Mucosa of rectum (tissue), 2 donors: ENCODE data around the gene RNF167.

ENCODE experiments used
- H3K27ac ChIP-seq, 2 donors: one replicate each; pipeline ENCODE4 v1.7.0; 2013; ENCODE audit warnings: inconsistent platforms in 2 of 2, low read depth in 2 of 2, low read length in 2 of 2
- H3K27me3 ChIP-seq, 2 donors: one replicate each; pipeline ENCODE4 v1.7.0; 2013; ENCODE audit warnings: low read length in 2 of 2; ENCODE audit not compliant: control insufficient read depth in 2 of 2, insufficient read depth in 2 of 2
- H3K36me3 ChIP-seq, 2 donors: one replicate each; pipeline ENCODE4 v1.7.0; 2013; ENCODE audit warnings: low read length in 2 of 2; ENCODE audit not compliant: control insufficient read depth in 2 of 2, insufficient read depth in 2 of 2
- H3K4me1 ChIP-seq, 2 donors: one replicate each; pipeline ENCODE4 v1.7.0; 2013; ENCODE audit warnings: low read length in 2 of 2, mild to moderate bottlenecking in 1 of 2; ENCODE audit not compliant: control insufficient read depth in 2 of 2, insufficient read depth in 2 of 2
- H3K4me3 ChIP-seq, 2 donors: one replicate each; pipeline ENCODE4 v1.7.0; 2013; ENCODE audit warnings: low read length in 2 of 2
- H3K9ac ChIP-seq, 2 donors: one replicate each; pipeline ENCODE4 v1.7.0; 2013; ENCODE audit warnings: low read length in 2 of 2, low read depth in 1 of 2, mild to moderate bottlenecking in 1 of 2
- H3K9me3 ChIP-seq, 2 donors: one replicate each; pipeline ENCODE4 v1.7.0; 2013; ENCODE audit warnings: low read length in 2 of 2; ENCODE audit not compliant: control insufficient read depth in 2 of 2
- donor health status: healthy.
- donor health status: Normal muscosa, but diverticular disease.

Gene RNF167

DNA sequence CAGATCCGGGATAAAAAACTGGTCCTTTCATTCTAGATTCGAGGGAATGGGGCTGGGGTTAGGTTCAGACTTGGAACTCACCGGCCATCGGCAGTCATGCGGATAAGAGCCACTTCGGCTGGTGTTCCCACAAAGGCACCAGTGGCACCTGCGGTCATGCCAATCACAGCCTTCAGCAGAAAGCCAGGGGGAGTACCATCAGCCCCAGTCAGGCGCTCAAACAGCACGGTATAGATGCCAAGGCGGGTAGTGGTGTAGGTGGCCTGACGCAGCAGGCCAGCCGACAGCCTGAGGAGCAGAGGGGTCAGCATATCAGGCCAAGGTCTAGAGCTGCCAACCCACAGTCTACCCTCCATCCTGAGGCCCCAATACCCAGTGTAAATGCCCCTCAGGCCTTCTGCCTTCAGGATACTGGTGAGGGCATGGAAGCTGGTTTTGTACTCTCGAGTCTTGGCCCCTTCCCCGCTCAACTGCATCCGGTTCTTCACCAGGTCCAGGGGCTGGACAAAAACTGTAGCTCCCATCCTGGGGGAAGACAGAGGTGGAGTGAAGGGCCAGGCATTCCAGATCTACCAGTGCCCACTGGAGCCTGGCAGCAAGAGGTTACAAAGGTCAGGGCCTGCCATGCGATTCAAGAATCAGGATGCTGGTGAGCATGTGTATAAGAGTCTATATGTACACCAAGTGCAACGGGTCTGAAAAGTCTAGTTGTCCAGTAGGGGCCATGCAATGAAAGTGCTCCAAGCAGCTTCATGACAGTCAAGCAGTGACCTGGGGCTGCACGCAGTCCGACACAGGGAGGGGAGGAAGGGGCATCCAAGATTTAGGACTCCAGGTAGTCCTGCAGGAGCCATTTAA is 1.2 kb upstream of the RNF167 start:
- no peaks in the 10 kb centered on the region for H3K27me3 ChIP-seq
- no peaks in the 10 kb centered on the region for H3K9me3 ChIP-seq
- peaks cover 32 to 39% of the 10 kb centered on the region in 2 donors for H3K36me3 ChIP-seq
- H3K4me1 ChIP-seq = peaks cover 31 to 35% of the 10 kb centered on the region in 2 donors
- H3K4me3 ChIP-seq = peak overlapping the region; percentile 79 to 87
- H3K27ac ChIP-seq = peak overlapping the region; percentile 89 to 91
- H3K9ac ChIP-seq = peak overlapping the region; percentile 92 to 99

DNA sequence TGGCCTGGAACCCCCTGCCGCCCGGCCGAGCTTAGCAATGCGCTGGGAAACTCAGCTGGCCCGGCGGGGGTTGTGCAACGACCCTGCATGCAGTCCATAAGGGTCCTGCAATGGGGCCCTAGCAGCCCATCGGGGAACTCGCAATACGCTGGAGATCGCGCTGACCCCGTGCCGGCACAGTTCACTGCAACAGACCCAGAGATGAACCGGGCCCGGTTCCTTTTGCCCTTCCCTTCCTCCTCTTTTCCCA is 597 bp upstream of the RNF167 start:
- Histone ChIP-seq H3K4me3 (peak overlapping the region; percentile 79 to 87), H3K9ac (peak overlapping the region; percentile 92 to 99), H3K27me3 (no peaks in the 10 kb centered on the region), H3K36me3 (peaks cover 36 to 45% of the 10 kb centered on the region in 2 donors), H3K4me1 (peaks cover 29 to 31% of the 10 kb centered on the region in 2 donors), H3K9me3 (no peaks in the 10 kb centered on the region), H3K27ac (peak overlapping the region; percentile 89 to 91)

DNA sequence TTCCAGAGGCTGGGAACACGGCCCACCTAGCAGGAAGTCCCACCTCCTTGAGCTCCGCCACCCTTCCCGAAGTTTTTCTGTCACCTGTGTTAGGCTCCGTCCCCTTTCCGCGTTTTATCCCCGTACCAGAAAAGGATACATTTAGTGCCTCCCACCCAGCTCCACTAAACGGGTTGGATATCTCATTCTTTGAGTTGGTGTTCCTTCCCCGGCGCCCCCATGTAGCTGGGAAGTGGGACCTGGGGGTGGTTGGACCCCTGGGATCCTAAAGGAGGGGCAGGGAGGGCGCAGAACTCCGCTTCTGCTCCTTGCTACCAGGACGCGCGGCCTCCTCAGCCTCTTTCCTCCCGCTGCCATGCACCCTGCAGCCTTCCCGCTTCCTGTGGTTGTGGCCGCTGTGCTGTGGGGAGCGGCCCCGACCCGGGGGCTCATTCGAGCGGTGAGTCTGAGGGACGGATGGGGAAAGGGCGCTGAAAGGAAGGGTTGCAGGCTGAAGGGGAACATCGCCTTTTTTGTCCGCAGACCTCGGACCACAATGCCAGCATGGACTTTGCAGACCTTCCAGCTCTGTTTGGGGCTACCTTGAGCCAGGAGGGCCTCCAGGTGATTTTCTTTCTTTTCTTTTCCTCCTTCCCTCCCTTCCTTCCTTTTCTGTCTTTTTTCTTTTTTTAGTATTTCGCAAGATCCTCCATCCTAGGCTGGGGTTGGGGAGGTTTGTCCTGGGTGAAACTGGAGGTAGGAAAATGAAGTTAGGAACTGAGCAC is 669 bp downstream of the RNF167 start:
- Histone ChIP-seq H3K4me3 (peak overlapping the region; percentile 79 to 87), H3K36me3 (peaks cover 43 to 57% of the 10 kb centered on the region in 2 donors)

DNA sequence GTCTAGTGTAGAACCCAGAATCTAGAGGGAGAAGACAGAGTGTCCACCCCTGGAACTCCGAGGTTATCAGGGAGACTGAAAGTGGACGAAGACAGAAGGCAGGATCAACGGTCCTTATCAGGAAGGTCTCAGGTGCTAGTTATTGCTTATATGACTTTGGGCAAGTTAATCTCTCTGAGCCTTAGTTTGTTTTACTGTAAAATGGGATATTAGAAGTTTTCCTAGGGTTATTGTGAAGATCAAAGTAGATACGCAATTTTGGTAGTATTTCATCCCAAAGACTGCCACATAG is 1.2 kb downstream of the RNF167 start:
- peaks cover 46% of the 10 kb centered on the region in 2 donors for H3K4me1 ChIP-seq

More for the DNA sequence above, 669 bp downstream of the RNF167 start:
- Histone ChIP-seq H3K9ac (peak overlapping the region; percentile 92 to 99), H3K27ac (peak overlapping the region; percentile 89 to 91), H3K27me3 (no peaks in the 10 kb centered on the region), H3K4me1 (peaks cover 41% of the 10 kb centered on the region in 2 donors), H3K9me3 (no peaks in the 10 kb centered on the region)

DNA sequence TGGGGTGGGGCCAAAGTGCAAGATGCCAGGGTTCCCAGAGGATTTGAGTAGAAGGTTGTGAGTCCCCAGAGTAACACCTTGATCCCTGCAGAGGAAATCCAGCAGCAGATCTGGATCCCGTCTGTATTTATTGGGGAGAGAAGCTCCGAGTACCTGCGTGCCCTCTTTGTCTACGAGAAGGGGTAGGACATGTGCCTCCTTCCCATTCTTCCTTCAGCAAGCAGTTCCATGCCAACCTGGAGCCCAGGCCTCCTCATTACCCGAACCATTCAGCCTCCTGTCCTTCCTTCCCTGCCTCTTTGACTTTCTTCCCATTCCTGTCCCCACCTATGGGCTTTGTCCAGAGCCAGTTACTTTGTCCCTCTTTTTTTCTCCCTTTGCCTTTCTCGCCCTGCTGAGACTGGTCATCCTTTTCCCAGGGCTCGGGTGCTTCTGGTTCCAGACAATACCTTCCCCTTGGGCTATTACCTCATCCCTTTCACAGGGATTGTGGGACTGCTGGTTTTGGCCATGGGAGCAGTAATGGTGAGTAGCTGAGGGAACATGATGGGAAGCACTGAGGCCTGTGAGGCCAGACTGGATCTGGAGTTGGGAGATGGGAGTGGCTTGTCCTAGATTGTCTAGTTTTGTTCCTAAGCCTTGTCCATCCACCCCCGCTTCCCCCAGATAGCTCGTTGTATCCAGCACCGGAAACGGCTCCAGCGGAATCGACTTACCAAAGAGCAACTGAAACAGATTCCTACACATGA is 2.9 kb downstream of the RNF167 start:
- H3K27ac ChIP-seq = peak overlapping the region in 1 of 2 donors; percentile 2
- H3K36me3 ChIP-seq = peaks cover 45 to 47% of the 10 kb centered on the region in 2 donors
- H3K4me3 ChIP-seq = no peak overlapping the region
- H3K4me1 ChIP-seq = peaks cover 52 to 54% of the 10 kb centered on the region in 2 donors
- no peaks in the 10 kb centered on the region for H3K9me3 ChIP-seq
- H3K27me3 ChIP-seq = no peaks in the 10 kb centered on the region
- no peak overlapping the region for H3K9ac ChIP-seq

More for the DNA sequence above, 1.2 kb downstream of the RNF167 start:
- Histone ChIP-seq H3K36me3 (peaks cover 48 to 58% of the 10 kb centered on the region in 2 donors), H3K9ac (peak overlapping the region; percentile 92 to 99), H3K9me3 (no peaks in the 10 kb centered on the region), H3K4me3 (peak overlapping the region; percentile 79 to 87), H3K27ac (peak overlapping the region; percentile 89 to 91), H3K27me3 (no peaks in the 10 kb centered on the region)

DNA sequence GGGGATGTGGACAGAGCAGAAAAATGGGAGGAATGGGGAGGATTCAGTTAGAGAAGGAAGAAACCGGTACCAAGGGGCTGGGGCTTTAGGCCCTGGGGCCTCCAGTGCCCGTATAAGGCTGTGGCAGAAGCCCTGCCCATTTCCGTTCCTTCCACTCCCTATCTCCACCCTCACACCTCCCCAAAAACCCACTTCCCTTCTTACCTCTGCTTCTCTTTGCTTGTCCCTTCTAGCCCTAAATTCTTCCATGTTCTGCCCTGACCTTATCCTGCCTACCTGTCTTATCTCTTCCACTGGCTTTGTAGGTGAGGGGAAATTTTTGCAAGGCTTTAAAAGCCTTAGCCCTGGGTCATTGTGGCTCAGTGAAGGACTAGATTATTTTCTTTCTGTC is 4.1 kb downstream of the RNF167 start:
- peak overlapping the region in 1 of 2 donors; percentile 54 for H3K4me3 ChIP-seq
- H3K4me1 ChIP-seq = peaks cover 39 to 42% of the 10 kb centered on the region in 2 donors
- peak overlapping the region in 1 of 2 donors; percentile 32 for H3K9ac ChIP-seq

DNA sequence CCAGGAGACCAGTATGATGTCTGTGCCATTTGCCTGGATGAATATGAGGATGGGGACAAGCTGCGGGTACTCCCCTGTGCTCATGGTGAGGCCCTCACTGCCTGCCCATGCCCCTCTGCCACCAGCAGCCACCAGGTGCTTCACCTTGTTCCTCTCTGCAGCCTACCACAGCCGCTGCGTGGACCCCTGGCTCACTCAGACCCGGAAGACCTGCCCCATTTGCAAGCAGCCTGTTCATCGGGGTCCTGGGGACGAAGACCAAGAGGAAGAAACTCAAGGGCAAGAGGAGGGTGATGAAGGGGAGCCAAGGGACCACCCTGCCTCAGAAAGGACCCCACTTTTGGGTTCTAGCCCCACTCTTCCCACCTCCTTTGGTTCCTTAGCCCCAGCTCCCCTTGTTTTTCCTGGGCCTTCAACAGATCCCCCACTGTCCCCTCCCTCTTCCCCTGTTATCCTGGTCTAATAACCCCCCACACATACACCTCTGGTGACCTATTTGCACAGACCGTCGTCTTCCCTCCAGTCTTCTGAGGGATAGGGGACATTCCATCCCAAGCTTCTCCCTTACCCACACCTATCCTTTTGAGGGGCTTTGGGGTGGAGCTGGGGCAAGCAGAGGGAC is 4.6 kb downstream of the RNF167 start:
- Histone ChIP-seq H3K27me3 (no peaks in the 10 kb centered on the region), H3K9me3 (no peaks in the 10 kb centered on the region), H3K27ac (peak overlapping the region; percentile 73 to 100), H3K36me3 (peaks cover 40 to 42% of the 10 kb centered on the region in 2 donors), H3K9ac (peak overlapping the region; percentile 11 to 41), H3K4me1 (peaks cover 37 to 40% of the 10 kb centered on the region in 2 donors), H3K4me3 (peak overlapping the region in 1 of 2 donors; percentile 54)

More for the DNA sequence above, 4.1 kb downstream of the RNF167 start:
- Histone ChIP-seq H3K36me3 (peaks cover 40 to 42% of the 10 kb centered on the region in 2 donors), H3K9me3 (no peaks in the 10 kb centered on the region), H3K27me3 (no peaks in the 10 kb centered on the region), H3K27ac (peak overlapping the region; percentile 73 to 100)

DNA sequence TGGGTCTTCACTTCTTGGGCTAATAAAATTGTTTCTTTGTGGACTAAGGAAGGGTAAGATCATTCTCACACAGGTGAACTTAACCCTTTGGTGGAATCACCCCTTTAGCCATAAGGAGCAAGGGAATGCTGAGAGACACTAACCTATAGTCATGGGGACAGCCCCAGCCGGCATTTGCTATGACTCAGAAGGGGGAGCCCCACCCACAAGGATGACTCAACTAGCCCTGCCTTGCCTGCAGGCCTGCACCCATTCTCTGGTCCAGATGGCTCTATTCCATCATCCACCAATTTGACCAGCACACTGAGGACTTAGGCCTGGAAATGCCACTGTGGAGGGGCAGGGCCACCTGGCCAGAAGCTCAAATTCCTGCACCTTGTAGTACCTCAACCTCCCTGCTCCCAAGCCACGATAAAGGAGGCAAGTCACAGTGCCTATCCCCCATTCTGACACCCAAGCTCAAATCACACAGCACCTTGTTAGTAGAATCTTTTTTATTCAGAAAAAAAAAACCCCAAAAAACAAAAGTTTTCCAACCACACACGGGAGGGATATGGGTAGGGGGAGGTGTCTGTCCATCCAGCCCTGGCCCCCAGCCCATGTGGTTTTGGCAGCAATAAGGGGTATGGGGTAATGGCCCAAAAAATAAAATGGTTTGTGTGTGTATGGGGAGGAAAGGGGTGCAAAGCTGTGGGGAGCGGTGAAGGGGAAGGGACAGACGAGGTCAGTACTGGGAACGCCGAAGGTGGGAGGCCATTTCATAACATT is 5.3 kb downstream of the RNF167 start:
- Histone ChIP-seq H3K9me3 (no peaks in the 10 kb centered on the region), H3K36me3 (peaks cover 40 to 42% of the 10 kb centered on the region in 2 donors), H3K4me1 (peaks cover 41 to 44% of the 10 kb centered on the region in 2 donors), H3K9ac (peak overlapping the region; percentile 11 to 41), H3K4me3 (peak overlapping the region; percentile 89 to 93), H3K27me3 (no peaks in the 10 kb centered on the region), H3K27ac (peak overlapping the region; percentile 73 to 100)

DNA sequence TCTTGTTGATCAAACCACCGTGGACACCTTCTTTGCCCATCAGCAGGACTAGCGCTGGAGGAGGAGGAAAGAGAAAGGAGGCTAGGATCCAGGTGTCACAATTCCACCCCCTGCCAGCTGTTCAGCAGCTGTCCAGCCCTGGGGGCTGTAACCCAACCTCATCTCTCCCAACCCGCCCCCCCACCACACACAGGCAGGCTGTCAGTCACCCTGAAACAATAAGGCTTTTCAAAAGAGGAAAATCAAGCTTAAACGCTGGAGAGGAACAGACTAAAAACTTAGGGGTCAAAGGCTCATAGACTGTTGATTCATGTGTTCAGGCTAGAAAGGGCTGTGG is 5.8 kb downstream of the RNF167 start:
- peak overlapping the region; percentile 65 to 72 for H3K9ac ChIP-seq
- H3K27ac ChIP-seq = peak overlapping the region; percentile 100
- no peaks in the 10 kb centered on the region for H3K9me3 ChIP-seq
- H3K36me3 ChIP-seq = peaks cover 40 to 42% of the 10 kb centered on the region in 2 donors
- H3K27me3 ChIP-seq = no peaks in the 10 kb centered on the region
- peaks cover 45% of the 10 kb centered on the region in 2 donors for H3K4me1 ChIP-seq
- peak overlapping the region; percentile 89 to 93 for H3K4me3 ChIP-seq
